ENCODE results near the gene IAH1.

DNA sequence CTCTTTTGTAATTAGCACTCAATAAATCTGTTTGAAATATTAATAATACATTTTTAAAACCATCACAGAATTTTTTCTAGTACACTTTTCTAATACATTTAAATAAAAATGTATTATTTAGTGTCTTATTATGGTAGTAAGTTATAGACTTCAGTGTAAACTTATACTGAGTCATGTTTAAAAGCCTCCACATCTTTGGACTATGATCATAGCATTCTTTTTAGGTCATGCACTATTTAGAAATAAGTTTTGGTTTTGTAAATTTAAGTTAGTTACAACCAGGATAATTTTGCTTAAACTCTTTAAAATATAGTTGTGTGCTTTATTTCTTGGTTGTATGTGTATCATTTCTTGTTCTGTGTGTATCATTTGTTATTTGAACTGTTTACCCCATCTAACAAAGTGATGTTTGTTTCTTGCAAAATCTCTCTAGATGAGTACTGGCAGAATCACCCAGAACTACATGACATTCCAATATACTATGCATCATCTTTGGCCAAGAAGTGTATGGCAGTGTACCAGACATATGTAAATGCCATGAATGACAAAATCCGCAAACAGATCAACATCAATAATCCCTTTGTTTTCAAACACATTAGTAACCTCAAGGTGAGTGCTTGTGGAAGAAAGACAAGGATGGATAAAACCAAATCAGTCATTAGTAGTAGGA is 34.2 kb upstream of the IAH1 start:
- TF ChIP-seq ZNF133 (tag by site-specific recombination; IDR thresholded peaks at IDR 0.05) = no peak
- TF ChIP-seq ZNF423 (tag by site-specific recombination; IDR thresholded peaks at IDR 0.05) = no peak
- TF ChIP-seq ZNF311 (tag by site-specific recombination; IDR thresholded peaks at IDR 0.05; ENCODE audit: borderline replicate concordance) = no peak
- TF ChIP-seq, protein P1, sequence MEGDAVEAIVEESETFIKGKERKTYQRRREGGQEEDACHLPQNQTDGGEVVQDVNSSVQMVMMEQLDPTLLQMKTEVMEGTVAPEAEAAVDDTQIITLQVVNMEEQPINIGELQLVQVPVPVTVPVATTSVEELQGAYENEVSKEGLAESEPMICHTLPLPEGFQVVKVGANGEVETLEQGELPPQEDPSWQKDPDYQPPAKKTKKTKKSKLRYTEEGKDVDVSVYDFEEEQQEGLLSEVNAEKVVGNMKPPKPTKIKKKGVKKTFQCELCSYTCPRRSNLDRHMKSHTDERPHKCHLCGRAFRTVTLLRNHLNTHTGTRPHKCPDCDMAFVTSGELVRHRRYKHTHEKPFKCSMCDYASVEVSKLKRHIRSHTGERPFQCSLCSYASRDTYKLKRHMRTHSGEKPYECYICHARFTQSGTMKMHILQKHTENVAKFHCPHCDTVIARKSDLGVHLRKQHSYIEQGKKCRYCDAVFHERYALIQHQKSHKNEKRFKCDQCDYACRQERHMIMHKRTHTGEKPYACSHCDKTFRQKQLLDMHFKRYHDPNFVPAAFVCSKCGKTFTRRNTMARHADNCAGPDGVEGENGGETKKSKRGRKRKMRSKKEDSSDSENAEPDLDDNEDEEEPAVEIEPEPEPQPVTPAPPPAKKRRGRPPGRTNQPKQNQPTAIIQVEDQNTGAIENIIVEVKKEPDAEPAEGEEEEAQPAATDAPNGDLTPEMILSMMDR (tag by site-specific recombination; IDR thresholded peaks at IDR 0.05) = no peak
- TF ChIP-seq, protein P2, sequence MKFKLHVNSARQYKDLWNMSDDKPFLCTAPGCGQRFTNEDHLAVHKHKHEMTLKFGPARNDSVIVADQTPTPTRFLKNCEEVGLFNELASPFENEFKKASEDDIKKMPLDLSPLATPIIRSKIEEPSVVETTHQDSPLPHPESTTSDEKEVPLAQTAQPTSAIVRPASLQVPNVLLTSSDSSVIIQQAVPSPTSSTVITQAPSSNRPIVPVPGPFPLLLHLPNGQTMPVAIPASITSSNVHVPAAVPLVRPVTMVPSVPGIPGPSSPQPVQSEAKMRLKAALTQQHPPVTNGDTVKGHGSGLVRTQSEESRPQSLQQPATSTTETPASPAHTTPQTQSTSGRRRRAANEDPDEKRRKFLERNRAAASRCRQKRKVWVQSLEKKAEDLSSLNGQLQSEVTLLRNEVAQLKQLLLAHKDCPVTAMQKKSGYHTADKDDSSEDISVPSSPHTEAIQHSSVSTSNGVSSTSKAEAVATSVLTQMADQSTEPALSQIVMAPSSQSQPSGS (tag by site-specific recombination; IDR thresholded peaks at IDR 0.05; ENCODE audit: low read depth) = no peak
- TF ChIP-seq ZNF324 (tag by site-specific recombination; IDR thresholded peaks at IDR 0.05) = no peak
- TF ChIP-seq, protein P3, sequence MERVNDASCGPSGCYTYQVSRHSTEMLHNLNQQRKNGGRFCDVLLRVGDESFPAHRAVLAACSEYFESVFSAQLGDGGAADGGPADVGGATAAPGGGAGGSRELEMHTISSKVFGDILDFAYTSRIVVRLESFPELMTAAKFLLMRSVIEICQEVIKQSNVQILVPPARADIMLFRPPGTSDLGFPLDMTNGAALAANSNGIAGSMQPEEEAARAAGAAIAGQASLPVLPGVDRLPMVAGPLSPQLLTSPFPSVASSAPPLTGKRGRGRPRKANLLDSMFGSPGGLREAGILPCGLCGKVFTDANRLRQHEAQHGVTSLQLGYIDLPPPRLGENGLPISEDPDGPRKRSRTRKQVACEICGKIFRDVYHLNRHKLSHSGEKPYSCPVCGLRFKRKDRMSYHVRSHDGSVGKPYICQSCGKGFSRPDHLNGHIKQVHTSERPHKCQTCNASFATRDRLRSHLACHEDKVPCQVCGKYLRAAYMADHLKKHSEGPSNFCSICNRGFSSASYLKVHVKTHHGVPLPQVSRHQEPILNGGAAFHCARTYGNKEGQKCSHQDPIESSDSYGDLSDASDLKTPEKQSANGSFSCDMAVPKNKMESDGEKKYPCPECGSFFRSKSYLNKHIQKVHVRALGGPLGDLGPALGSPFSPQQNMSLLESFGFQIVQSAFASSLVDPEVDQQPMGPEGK (tag by site-specific recombination; IDR thresholded peaks at IDR 0.05) = no peak
- TF ChIP-seq ZNF530 (tag by site-specific recombination; IDR thresholded peaks at IDR 0.05; ENCODE audit: low read depth) = no peak
- no peak for TF ChIP-seq ZNF239 (tag by site-specific recombination; IDR thresholded peaks at IDR 0.05)

Data from HEK293 (cell line).